T-helper 2 cell treated with Interferon-gamma antibody and Interleukin-4, amounts not matched to agents 5 μg/mL and 100 μg/mL, for 36 hours (primary cell): ENCODE data around the gene VHLL.
A peak's percentile ranks its signal among the peaks of the same experiment; 100 is the strongest.
"Not testable (repeated sequence)": the region's sequence is repeated elsewhere in the genome, so short reads cannot be mapped to it uniquely, and the experiment has no call there.

Experiments used
- DNase-seq: peaks from one replicate; pipeline ENCODE4 v3.0.0; 2021; ENCODE audit warnings: low spot score
- H3K27ac Mint-ChIP-seq: one replicate; pipeline ENCODE4 v1.8.0; 2021; ENCODE audit warnings: mild to moderate bottlenecking, mixed read lengths
- H3K27me3 Mint-ChIP-seq: one replicate; pipeline ENCODE4 v1.8.0; 2021; ENCODE audit warnings: low read depth, mixed read lengths
- H3K36me3 Mint-ChIP-seq: one replicate; pipeline ENCODE4 v1.8.0; 2021; ENCODE audit warnings: low read depth, mixed read lengths
- H3K4me1 Mint-ChIP-seq: one replicate; pipeline ENCODE4 v1.8.0; 2021; ENCODE audit warnings: low read depth, mixed read lengths
- H3K4me3 Mint-ChIP-seq: one replicate; pipeline ENCODE4 v1.8.0; 2022; ENCODE audit warnings: mild to moderate bottlenecking, moderate library complexity, mixed read lengths
- H3K9me3 Mint-ChIP-seq: one replicate; pipeline ENCODE4 v1.8.0; 2021; ENCODE audit warnings: mixed read lengths

VHLL gene

DNA sequence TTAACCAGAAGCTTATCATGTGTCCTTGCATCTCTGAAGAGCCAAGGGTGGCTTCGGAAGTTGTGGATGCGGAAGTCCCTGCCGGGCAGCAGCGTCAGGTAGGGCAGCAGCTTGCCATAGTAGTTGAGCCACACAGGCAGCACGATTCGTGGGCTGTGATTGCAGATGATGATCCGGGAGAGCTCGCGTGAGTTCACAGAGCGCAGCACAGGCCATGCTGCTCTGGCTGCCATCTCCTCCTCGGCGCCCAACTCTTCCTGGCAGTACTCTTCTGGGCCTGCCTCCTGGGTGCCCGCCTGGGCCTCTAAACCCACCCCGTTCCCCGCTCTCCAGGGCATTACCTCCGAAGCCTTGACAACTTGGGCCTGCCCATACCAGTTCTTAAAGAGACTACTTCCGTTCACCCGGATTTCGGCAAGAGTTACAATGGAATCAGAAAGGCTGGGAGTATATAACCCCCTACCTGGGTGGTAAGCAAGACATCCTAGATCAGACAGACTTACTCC lies at the start of gene VHLL:
Gene VHLL (minus strand): TSS at position 456 of the 506 bp plus-strand sequence. CDS start 118 bp downstream, at position 338.
- no peaks in the 10 kb centered on the region for H3K9me3 Mint-ChIP-seq
- no peak for DNase-seq
- no peak within 1 kb of the TSS for H3K27ac Mint-ChIP-seq
- H3K27me3 Mint-ChIP-seq = no peaks in the 10 kb centered on the region
- H3K36me3 Mint-ChIP-seq = peaks cover 4% of the 10 kb centered on the region
- no peak within 1 kb of the TSS for H3K4me3 Mint-ChIP-seq
- H3K4me1 Mint-ChIP-seq = peaks cover 8% of the 10 kb centered on the region

- peaks cover 28% of the 10 kb centered on the region for H3K27me3 Mint-ChIP-seq
- no peaks in the 10 kb centered on the region for H3K9me3 Mint-ChIP-seq
- H3K36me3 Mint-ChIP-seq = no peaks in the 10 kb centered on the region
- no peak for DNase-seq
- H3K4me3 Mint-ChIP-seq = no peak overlapping the region
- peaks cover 4% of the 10 kb centered on the region for H3K4me1 Mint-ChIP-seq
- no peak overlapping the region for H3K27ac Mint-ChIP-seq
These were observed 48.2 kb upstream of the VHLL start for GRCh38 chr1:156347331-156347730.

GRCh38 chr1:156346636-156347035 lies 47.5 kb upstream of the VHLL start:
- no peak for DNase-seq
- no peak overlapping the region for H3K27ac Mint-ChIP-seq
- H3K4me3 Mint-ChIP-seq = no peak overlapping the region
- H3K9me3 Mint-ChIP-seq = no peaks in the 10 kb centered on the region
- H3K4me1 Mint-ChIP-seq = peaks cover 4% of the 10 kb centered on the region
- no peaks in the 10 kb centered on the region for H3K36me3 Mint-ChIP-seq
- peaks cover 26% of the 10 kb centered on the region for H3K27me3 Mint-ChIP-seq

DNA sequence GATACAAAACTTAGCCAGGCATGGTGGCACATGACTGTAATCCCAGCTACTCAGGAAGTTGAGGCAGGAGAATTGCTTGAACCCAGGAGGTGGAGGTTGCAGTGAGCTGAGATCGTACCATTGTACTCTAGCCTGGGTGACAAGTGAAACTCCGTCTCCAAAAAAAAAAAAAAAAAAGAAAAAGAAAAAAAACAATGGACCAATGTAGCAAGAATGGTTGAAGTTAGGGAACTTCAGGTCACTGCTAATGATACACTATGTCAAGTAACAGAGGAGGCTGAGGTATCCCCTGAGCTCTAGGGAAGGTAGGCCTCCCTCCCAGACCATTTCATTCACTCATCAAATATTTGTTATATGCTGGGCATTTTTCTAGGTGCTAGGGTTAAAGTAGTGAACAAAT lies 46.9 kb upstream of the VHLL start:
- not testable (repeated sequence) for H3K4me1 Mint-ChIP-seq, H3K9me3 Mint-ChIP-seq, H3K4me3 Mint-ChIP-seq, DNase-seq, H3K27ac Mint-ChIP-seq, H3K36me3 Mint-ChIP-seq
- peaks cover 26% of the 10 kb centered on the region for H3K27me3 Mint-ChIP-seq

DNA sequence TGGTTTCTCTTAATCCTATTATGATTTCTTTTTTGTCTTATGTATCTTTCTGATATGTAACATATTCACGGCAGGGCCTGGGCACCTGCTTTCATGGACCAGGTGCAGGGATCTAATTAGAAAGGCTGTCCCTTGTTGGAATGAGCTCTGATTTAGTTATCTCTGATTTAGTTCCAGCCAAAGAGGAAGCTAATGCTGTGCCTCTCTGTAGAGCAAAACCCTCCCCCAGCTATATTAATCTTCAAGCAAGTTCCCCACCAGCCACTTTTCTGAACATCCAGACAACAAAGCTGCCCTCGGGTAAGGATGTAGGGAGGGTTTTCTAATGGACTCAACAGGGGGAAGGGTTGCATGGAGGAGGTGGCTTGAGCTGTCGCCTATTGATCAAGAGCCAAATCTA lies 45.3 kb upstream of the VHLL start:
- Mint-ChIP-seq H3K27me3 (peaks cover 26% of the 10 kb centered on the region), H3K4me1 (no peaks in the 10 kb centered on the region), H3K27ac (no peak overlapping the region), H3K4me3 (no peak overlapping the region), H3K9me3 (no peaks in the 10 kb centered on the region), H3K36me3 (no peaks in the 10 kb centered on the region)
- DNase-seq = no peak

DNA sequence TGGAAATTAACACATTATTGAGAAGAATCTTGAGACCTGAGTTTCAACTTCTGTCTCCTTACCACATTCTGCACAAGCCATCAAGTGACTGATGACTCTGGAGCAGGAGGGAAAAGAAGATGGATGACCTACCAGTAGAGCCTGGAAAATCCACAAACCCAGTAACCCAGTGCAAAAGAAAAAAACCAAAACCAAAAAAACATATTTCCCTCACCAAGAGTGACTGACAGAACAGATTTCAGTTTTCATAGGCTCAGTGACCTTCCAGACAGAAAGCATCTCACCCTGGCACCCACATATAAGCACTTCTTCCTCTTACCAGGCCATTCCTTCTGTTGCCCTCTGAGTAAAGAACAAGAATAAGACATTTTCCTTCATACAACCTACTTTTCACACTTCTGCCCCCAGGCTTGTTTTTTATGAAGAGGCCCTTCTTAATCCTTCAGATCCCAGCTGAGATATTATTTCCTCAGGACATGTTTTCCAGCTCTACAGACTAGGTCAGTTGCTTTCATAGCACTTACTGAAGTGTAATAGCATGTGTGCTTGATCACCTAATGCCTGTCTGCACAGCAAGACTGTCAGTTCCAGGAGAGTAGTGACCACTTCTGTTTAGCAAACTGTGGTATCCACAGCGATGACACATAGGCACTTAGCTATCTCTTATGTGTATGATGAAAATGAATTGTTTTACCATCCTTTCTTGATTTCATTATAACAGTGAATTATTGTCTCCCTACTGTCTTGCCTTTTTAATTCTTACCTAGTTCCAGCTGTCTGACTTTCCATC lies 43.3 kb upstream of the VHLL start:
- H3K27ac Mint-ChIP-seq = no peak overlapping the region
- DNase-seq = no peak
- peaks cover 6% of the 10 kb centered on the region for H3K36me3 Mint-ChIP-seq
- H3K4me1 Mint-ChIP-seq = no peaks in the 10 kb centered on the region
- no peaks in the 10 kb centered on the region for H3K9me3 Mint-ChIP-seq
- H3K4me3 Mint-ChIP-seq = no peak overlapping the region
- H3K27me3 Mint-ChIP-seq = peaks cover 20% of the 10 kb centered on the region

- Mint-ChIP-seq H3K4me1 (peaks cover 18% of the 10 kb centered on the region), H3K27me3 (peaks cover 4% of the 10 kb centered on the region), H3K4me3 (peak within 1 kb of the TSS; percentile 95), H3K9me3 (no peaks in the 10 kb centered on the region), H3K27ac (peak within 1 kb of the TSS; percentile 98), H3K36me3 (peaks cover 35% of the 10 kb centered on the region)
- DNase-seq = peak; percentile 100
These were observed 39.3 kb upstream of the VHLL start, which contains the start of the genes CCT3 and TSACC for GRCh38 chr1:156338180-156338976. Gene CCT3 (minus strand): TSS chr1:156338292. CDS start chr1:156338184, 108 bp downstream. Gene TSACC (plus strand): TSS chr1:156338526. CDS start chr1:156339758, 1,232 bp downstream.

GRCh38 chr1:156337888-156338179 lies 38.7 kb upstream of the VHLL start:
- Mint-ChIP-seq H3K27me3 (no peaks in the 10 kb centered on the region), H3K27ac (peak overlapping the region; percentile 98), H3K4me1 (peaks cover 19% of the 10 kb centered on the region), H3K9me3 (no peaks in the 10 kb centered on the region), H3K4me3 (peak overlapping the region; percentile 95), H3K36me3 (peaks cover 38% of the 10 kb centered on the region)
- DNase-seq = no peak

DNA sequence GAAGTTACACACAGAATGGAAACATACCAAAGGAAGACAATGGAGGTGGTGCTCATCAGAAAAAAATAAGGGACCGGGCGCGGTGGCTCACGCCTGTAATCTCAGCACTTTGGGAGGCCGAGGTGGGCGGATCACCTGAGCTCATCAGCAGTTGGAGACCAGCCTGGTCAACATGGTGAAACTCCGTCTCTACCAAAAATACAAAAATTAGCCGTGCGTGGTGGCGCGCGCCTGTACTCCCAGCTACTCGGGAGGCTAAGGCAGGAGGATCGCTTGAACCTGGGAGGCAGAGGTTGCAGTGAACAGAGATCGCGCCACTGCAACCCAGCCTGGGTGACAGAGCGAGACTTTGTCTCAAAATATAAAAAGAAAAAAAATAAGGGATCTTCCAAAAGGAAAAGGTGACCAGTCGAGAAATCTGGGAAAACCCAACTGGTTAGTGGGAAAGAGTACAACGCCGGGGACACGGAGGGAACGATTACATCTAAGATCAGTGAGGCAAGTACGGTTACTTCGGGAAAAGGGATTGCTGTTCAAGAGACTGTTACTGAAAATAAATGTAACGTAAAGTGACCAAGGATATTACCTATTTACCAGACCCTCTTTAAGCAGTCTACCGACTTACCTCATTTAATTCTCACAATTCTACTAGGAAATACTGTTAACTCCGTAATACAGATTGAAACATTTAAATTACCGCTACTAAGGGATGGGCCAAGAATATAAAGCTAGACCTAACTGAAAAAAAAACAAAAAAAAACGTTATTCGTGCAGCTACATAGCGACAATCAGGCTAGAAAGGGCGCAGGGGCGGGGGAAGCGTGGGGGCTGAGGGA lies 38.2 kb upstream of the VHLL start:
- Mint-ChIP-seq H3K27me3 (no peaks in the 10 kb centered on the region), H3K4me1 (peaks cover 19% of the 10 kb centered on the region), H3K4me3 (peak overlapping the region; percentile 95), H3K9me3 (no peaks in the 10 kb centered on the region), H3K36me3 (peaks cover 43% of the 10 kb centered on the region), H3K27ac (peak overlapping the region; percentile 98)
- peak; percentile 5 for DNase-seq

- H3K36me3 Mint-ChIP-seq = peaks cover 48% of the 10 kb centered on the region
- H3K9me3 Mint-ChIP-seq = no peaks in the 10 kb centered on the region
- DNase-seq = no peak
- H3K4me1 Mint-ChIP-seq = peaks cover 19% of the 10 kb centered on the region
- peak overlapping the region; percentile 95 for H3K4me3 Mint-ChIP-seq
- no peaks in the 10 kb centered on the region for H3K27me3 Mint-ChIP-seq
- no peak overlapping the region for H3K27ac Mint-ChIP-seq
These were observed 37.1 kb upstream of the VHLL start for GRCh38 chr1:156336242-156336641.

DNA sequence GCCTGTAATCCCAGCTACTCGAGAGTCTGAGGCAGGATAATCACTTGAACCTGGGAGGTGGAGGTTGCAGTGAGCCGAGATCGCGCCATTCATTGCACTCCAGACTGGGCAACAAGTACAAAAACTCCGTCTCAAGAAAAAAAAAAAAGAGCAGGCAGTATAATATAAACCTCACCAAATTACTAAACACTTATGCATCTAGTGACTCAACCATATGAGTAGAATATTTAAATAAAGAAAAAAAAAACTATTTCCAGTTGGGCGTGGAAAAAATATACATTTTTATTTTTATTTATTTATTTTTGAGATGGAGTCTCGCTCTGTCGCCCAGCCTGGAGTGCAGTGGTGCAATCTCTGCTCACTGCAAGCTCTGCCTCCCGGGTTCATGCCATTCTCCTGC lies 24.1 kb upstream of the VHLL start:
- H3K9me3 Mint-ChIP-seq, H3K4me1 Mint-ChIP-seq, H3K27ac Mint-ChIP-seq, H3K27me3 Mint-ChIP-seq, H3K4me3 Mint-ChIP-seq, DNase-seq: not testable (repeated sequence)
- H3K36me3 Mint-ChIP-seq = peaks cover 58% of the 10 kb centered on the region

DNA sequence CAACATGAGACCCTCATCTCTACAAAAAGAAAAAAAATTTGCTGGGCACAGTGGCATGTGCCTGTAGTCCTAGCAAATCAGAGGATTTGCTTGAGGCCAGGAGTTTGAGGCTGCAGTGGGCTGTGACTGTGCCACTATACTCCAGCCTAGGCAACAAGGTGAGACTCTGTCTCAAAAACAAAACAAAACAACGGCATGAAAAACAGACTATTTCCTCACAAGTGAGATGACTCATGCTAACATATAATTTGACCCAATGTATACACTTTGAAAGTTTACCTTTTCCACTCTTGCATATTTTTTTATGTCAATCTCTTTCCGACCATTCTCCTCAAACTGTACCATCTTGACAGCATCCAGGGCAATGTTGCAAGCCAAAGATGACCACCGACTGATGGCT lies 21.5 kb upstream of the VHLL start:
- Mint-ChIP-seq H3K9me3 (no peaks in the 10 kb centered on the region), H3K4me3 (no peak overlapping the region), H3K27ac (no peak overlapping the region), H3K36me3 (peaks cover 58% of the 10 kb centered on the region), H3K27me3 (no peaks in the 10 kb centered on the region), H3K4me1 (no peaks in the 10 kb centered on the region)
- no peak for DNase-seq

DNA sequence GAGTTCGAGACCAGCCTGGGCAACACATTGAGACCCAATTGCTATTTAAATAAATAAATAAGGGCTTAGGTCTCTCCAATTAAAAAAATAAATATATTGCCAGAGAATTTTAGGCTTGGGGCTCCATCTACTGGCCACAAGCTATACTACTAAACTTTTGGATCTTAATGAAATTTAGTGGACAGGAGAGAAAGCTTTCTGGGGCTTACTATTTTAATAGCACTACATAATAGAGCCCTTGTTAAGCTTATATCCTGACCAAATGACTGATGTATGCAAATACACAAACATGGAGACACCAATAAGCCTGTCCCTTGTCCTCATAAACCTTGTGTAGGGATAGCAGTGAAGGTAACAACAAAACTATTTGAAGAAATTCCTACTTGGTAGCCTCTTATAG lies 20.6 kb upstream of the VHLL start:
- Mint-ChIP-seq H3K36me3 (peaks cover 55% of the 10 kb centered on the region), H3K9me3 (no peaks in the 10 kb centered on the region), H3K27me3 (no peaks in the 10 kb centered on the region), H3K4me1 (no peaks in the 10 kb centered on the region), H3K4me3 (no peak overlapping the region), H3K27ac (no peak overlapping the region)
- no peak for DNase-seq
